Measurements from ENCODE around the gene PPY.

DNA sequence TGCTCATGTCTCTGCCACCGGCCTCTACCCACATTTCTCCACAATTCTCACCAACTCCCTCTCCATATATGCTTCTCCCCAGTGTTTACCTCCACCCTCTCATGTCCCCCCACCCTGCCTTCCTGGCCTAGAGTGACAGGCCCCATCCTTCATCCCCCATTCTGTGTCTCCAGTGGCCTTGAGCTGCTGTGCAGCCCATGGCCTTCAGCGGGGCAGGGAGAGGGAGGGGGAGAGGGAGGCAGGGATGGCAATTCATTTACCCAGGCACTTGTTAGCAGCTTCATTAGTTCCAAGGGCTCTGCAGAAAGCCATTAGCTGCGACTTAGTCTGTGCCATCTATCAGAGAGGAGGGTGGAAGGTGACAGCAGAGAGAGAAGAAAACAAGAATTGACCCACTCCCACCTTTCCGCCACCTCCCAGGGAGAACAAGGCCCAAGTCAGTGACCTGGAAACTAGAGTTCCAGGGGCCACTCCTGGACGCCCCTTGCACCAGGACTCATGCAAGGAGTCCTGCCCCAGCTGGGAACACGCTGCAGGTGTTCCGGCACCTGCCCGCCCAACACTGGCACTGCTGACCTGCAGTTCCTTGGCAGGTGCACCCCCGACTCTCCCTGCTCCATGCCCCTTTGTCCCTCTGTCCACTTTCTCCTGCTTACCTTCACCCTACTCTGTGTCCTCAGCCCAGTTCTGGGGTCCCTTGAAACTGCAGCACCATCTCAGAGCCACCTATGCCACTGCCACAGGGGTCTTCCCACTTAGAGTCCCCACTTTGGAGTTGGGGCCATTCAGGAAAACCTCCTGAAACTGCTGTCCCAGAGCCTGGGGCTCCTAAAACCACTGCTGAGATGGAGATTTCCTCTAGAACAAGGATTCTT, 34.9 kb upstream of the PPY start:
- TF ChIP-seq POLR2A (IDR thresholded peaks at IDR 0.05; ENCODE audit: low read length) = no peak
- no peak for TF ChIP-seq GATA1 (IDR thresholded peaks at IDR 0.05; ENCODE audit: low read depth, low read length)

Data from erythroblast (primary cell).